HepG2 (cell line): Measurements from ENCODE around the gene MRPL14. TPM values are rescaled to one million over a fixed set of nuclear protein-coding genes. Genes with fewer than 3 reads are reported as not detected.

Experiments
- CERS6 ChIP-seq: sonication (generic); formaldehyde crosslinking; IDR thresholded peaks from 2 replicates; pipeline ENCODE4 v1.5.0; 2020; ENCODE audit warnings: missing genetic modification reagents
- JUN ChIP-seq: sonication (generic); formaldehyde crosslinking; IDR thresholded peaks from 2 replicates; pipeline ENCODE4 v1.4.0; 2020; ENCODE audit warnings: mild to moderate bottlenecking, missing genetic modification reagents
- KLF6 ChIP-seq: IDR thresholded peaks from 2 replicates; pipeline ENCODE4 v1.8.0; 2016; ENCODE audit warnings: missing biosample characterization, missing genetic modification reagents
- KLF9 ChIP-seq: IDR thresholded peaks from 2 replicates; pipeline ENCODE4 v1.6.1; 2016; ENCODE audit warnings: low read depth
- MYNN ChIP-seq: sonication (generic); formaldehyde crosslinking; IDR thresholded peaks from 2 replicates; pipeline ENCODE4 v1.4.0; 2020; ENCODE audit warnings: mild to moderate bottlenecking, low read depth, missing genetic modification reagents
- MZF1 ChIP-seq: sonication (generic); formaldehyde crosslinking; IDR thresholded peaks from 2 replicates; pipeline ENCODE4 v1.8.1; 2023; ENCODE audit warnings: mild to moderate bottlenecking, missing genetic modification reagents, borderline replicate concordance
- NFIB ChIP-seq: sonication (generic); formaldehyde crosslinking; IDR thresholded peaks from 2 replicates; pipeline ENCODE4 v1.9.0; 2021; ENCODE audit warnings: missing genetic modification reagents, mild to moderate bottlenecking, borderline replicate concordance
- PAXIP1 ChIP-seq: sonication (generic); formaldehyde crosslinking; conservative IDR thresholded peaks from 2 replicates; pipeline ENCODE4 v1.4.0; 2020; ENCODE audit warnings: mild to moderate bottlenecking, missing genetic modification reagents, moderate library complexity
- PRDM15 ChIP-seq: sonication (generic); formaldehyde crosslinking; IDR thresholded peaks from 2 replicates; pipeline ENCODE4 v1.4.0; 2020; ENCODE audit warnings: missing genetic modification reagents
- PTBP1 ChIP-seq: fragments of 200-400 bp; formaldehyde crosslinking; IDR thresholded peaks from 2 replicates; pipeline ENCODE4 v1.6.1; 2018; ENCODE audit warnings: low read length, low read depth; ENCODE audit not compliant: poor library complexity, severe bottlenecking
- ZKSCAN5 ChIP-seq: sonication (generic); formaldehyde crosslinking; IDR thresholded peaks from 2 replicates; pipeline ENCODE4 v1.5.1; 2020; ENCODE audit warnings: mild to moderate bottlenecking, missing genetic modification reagents
- ZNF235 ChIP-seq: sonication (generic); formaldehyde crosslinking; IDR thresholded peaks from 2 replicates; pipeline ENCODE4 v1.8.1; 2023; ENCODE audit warnings: mild to moderate bottlenecking, missing genetic modification reagents, borderline replicate concordance
- ZNF282 ChIP-seq: fragments of 450-650 bp; IDR thresholded peaks from 2 replicates; pipeline ENCODE4 v1.6.1; 2018; ENCODE audit not compliant: partially characterized antibody
- ZNF501 ChIP-seq: sonication (generic); formaldehyde crosslinking; IDR thresholded peaks from 2 replicates; pipeline ENCODE4 v1.5.1; 2020; ENCODE audit warnings: mild to moderate bottlenecking, moderate library complexity, missing genetic modification reagents
- ZNF512 ChIP-seq: sonication (generic); formaldehyde crosslinking; IDR thresholded peaks from 2 replicates; pipeline ENCODE4 v1.4.0; 2020; ENCODE audit warnings: mild to moderate bottlenecking, missing genetic modification reagents
- ZNF543 ChIP-seq: sonication (generic); formaldehyde crosslinking; IDR thresholded peaks from 2 replicates; pipeline ENCODE4 v1.4.0; 2020; ENCODE audit warnings: mild to moderate bottlenecking, missing genetic modification reagents
- ZNF580 ChIP-seq: IDR thresholded peaks from 2 replicates; pipeline ENCODE4 v1.6.1; 2016; ENCODE audit warnings: low read depth, borderline replicate concordance
- ZNF839 ChIP-seq: sonication (generic); formaldehyde crosslinking; IDR thresholded peaks from 2 replicates; pipeline ENCODE4 v1.4.0; 2020; ENCODE audit warnings: missing genetic modification reagents, mild to moderate bottlenecking, borderline replicate concordance
- polyA plus RNA-seq, 8 experiments: library from polyadenylated mRNA; depleted of rRNA in 3 of 8; stranded (reverse) in 7 of 8; unstranded in 1 of 8; fragments of >200 nt; fragmentation: Illumina TruSeq in 4 of 8; extraction: Trizol in 4 of 8; gene quantifications; 2 replicates each; pipeline versions ENCODE4 v1.2.1 to v1.2.3, GENCODE V29; 2011 to 2016; ENCODE audit warnings: low read depth in 4 of 8, missing spikeins in 1 of 8, mixed read lengths in 1 of 8; ENCODE audit not compliant: insufficient read depth in 1 of 8
- total RNA-seq, 5 experiments: library from RNA; depleted of rRNA; stranded (reverse); fragments of >200 nt; fragmentation: Illumina TruSeq; extraction: Trizol; gene quantifications; 2 replicates each; pipeline ENCODE4 v1.2.3, GENCODE V29; 2016; ENCODE audit warnings: low read depth in 1 of 5

MRPL14 gene
- total and polyA plus RNA-seq, 2 of the 13 experiments (the other 11 are each of a cell fraction or from before 2014, with no cell fraction given), result 157 to 178 TPM

GRCh38 chr6:44094403-44095242, 32.6 kb downstream of the MRPL14 start (continued):
- TF ChIP-seq PRDM15 (CRISPR knock-in tag), result 0 out of 2 replicates have a peak, but pooled peaks have one; percentile 37
- TF ChIP-seq ZNF501 (CRISPR knock-in tag), result peak; percentile 88
- TF ChIP-seq KLF9 (CRISPR knock-in tag), result 0 out of 2 replicates have a peak, but pooled peaks have one; percentile 26
- TF ChIP-seq ZNF839 (CRISPR knock-in tag), result no peak
- TF ChIP-seq ZNF580, result peak; percentile 98
- no peak for TF ChIP-seq PTBP1
- TF ChIP-seq ZNF512, result no peak
- TF ChIP-seq ZNF282, result no peak
- TF ChIP-seq MZF1 (CRISPR knock-in tag), result 0 out of 2 replicates have a peak, but pooled peaks have one; percentile 29
- no peak for TF ChIP-seq MYNN (CRISPR knock-in tag)
- TF ChIP-seq NFIB (CRISPR knock-in tag), result no peak
- TF ChIP-seq PAXIP1 (CRISPR knock-in tag), result peak; percentile 98
- no peak for TF ChIP-seq JUN
- TF ChIP-seq KLF6, result peak; percentile 71; the same call in 1 of the 2 replicates
- TF ChIP-seq ZNF543 (CRISPR knock-in tag), result 0 out of 2 replicates have a peak, but pooled peaks have one; percentile 48
- TF ChIP-seq ZKSCAN5, result peak; percentile 32; the same call in 1 of the 2 replicates
- no peak for TF ChIP-seq ZNF235 (CRISPR knock-in tag)
- 0 out of 2 replicates have a peak, but pooled peaks have one; percentile 52 for TF ChIP-seq CERS6 (CRISPR knock-in tag)
